Epithelial cell of prostate (primary cell): Measurements from ENCODE around the gene TRAF6.
A peak's percentile ranks its signal among the peaks of the same experiment; 100 is the strongest.
"Not testable (repeated sequence)": the region's sequence is repeated elsewhere in the genome, so short reads cannot be mapped to it uniquely, and the experiment has no call there.

Experiments
- DNase-seq: peaks from one replicate; pipeline ENCODE4 v3.0.0-alpha.2; 2011; ENCODE audit warnings: low read depth, low spot score
- H3K27ac ChIP-seq: fragments of 450-650 bp; 2 replicates; pipeline ENCODE4 v1.5.1; 2017; ENCODE audit warnings: mild to moderate bottlenecking

Gene TRAF6

DNA sequence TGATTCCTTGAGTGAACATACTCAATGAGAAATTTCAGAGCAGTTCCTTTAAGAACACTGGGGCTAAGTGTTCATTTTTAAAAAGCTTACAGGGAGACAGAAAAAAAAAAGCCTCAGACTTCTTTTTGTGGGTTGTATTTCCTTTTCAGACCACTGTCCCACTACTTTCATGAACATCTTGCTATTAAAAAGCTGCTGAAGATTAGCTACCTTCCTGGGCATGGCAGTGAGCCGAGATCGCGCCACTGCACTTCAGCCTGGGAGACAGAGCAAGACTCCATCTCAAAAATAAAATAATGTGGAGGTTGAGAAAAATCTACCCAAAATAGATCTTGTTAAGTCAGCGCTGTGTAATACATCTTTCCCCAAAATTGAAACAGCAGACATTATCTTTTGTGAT is 10.8 kb downstream of the TRAF6 start:
- H3K27ac ChIP-seq: no peak overlapping the region
- DNase-seq: no peak

DNA sequence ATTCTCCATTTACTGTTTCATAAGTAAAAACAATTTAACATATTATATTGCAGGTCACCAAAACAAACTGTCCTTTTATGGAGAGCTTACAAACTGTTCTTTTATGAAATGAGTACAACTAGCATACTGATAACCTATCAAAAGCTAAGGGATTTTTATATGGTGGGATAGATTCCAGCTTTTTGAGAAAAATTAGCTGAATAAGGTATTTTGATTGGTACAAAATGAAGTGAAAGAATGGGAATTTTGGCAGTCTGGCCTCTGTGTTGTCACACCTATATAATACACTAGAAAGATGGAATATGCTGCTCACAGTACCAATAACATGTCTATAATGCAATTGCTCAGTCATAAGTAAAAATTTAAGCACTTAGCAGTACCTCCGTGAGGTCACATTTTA is 11.4 kb downstream of the TRAF6 start:
- H3K27ac ChIP-seq: no peak overlapping the region
- no peak for DNase-seq

DNA sequence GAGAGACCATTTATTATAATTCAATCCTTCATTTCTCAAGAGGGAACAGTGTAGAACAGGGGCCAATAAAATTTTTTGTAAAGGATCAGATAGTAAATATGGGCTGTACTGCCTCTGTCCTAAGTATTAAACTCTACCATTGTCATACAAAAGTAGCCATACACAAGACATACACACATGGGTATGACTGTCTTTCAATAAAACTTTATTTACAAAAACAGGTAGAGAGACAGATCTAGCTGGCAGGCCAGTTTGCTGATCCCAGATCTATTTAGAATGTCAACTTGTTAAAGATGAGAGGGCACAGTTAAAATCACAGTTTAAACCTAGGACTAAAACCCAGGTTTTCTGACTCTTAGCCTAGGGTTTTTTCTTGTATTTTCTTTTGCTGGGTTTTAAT is 16.7 kb downstream of the TRAF6 start:
- DNase-seq: no peak
- no peak overlapping the region for H3K27ac ChIP-seq

DNA sequence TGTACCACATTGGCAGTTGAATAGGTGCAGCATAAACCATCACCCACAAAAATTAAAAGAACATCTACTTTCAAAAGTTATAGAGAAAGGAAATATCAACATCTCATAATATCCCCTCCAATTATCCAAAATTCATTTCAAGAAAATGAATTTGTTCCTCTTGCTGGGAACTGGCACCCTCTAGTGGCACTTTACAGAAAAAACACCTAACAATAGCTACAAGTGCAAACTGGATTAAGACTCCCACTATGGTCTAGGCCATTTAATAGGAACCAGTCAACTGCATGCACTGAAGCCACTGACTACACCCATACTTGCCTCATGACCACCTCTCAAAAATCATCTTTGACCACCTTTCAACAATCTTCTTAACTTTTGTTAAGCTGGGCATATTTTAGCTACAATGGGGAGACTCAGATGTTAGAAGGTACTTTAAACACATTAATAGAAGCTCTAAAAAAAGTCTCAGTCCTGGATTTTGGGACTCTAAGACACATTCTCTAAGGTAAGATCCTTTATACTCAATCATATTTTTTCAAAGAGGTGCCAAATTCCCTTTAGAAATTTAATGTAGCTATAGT is 17.3 kb downstream of the TRAF6 start:
- DNase-seq: no peak
- H3K27ac ChIP-seq: no peak overlapping the region

DNA sequence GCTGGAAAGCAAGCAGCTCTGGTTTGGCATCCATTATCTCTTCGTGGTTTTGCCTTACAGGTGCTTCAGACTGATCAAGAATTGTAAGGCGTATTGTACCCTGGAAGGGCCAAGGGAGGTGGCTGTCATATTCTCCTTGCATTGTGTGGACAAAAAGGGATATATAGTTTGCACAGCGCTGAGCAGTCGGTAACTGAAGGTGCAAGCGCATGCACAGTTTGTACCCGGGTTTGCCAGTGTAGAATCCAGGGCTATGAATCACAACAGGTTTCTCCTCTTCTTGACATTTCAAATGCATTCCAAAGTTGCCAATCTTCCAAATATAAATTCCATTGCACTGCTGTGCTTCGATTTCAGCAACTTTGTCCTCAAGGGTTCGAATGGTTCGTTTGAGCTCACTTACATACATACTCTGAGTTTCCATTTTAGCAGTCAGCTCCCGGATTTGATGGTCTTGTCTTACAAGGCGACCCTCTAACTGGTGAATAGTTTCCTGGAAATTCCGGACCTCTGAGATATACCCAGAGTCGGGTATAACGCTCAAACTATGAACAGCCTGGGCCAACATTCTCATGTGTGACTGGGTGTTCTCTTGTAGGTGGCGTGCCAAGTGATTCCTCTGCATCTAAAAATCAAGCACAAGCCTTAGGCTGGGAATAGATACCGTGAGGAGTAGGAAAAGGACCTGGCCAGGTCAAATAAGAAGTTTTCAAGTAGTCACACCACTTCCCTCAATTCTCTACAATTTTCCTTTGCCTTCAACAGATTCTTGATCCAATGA is 19.9 kb downstream of the TRAF6 start:
- no peak for DNase-seq
- H3K27ac ChIP-seq: no peak overlapping the region

DNA sequence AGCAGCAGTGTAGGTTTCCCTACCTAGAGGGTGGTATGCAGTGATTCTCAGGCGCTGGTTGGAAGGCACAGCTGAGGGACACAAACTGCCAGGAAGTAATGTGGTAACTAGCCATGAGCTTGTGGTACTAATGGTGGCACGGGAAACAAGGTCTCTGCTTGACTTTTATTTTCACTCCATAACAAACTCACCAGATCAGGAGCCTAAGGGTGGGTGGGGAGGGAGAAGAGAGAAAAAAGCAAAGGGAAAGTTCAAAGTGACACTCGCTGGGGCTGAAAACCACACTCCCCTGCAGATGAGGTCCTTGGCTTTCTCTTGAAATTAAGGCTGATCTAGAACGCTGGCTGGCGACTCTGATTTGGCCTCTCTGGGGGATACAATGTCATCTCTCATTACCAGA is 22.0 kb downstream of the TRAF6 start:
- H3K27ac ChIP-seq: no peak overlapping the region
- no peak for DNase-seq

DNA sequence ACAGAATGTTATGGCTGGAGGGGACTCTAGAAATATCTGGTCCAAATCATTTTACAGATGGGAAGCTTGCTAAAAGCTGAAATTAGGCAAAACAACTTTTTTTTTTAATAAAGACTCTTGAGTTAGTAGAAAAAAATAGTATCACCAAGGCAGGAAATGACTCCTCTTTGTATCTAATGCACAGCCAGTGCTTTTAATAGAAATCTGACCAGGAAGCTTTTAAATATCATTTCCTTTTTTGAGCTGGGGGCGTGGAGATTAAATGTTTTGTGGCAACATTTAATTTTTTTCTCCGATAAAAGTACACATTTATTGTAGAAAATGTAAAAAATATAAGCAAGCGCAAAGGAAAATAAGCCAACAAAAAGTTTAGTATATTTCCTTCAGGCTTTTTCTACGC is 22.5 kb downstream of the TRAF6 start:
- DNase-seq: no peak
- no peak overlapping the region for H3K27ac ChIP-seq

DNA sequence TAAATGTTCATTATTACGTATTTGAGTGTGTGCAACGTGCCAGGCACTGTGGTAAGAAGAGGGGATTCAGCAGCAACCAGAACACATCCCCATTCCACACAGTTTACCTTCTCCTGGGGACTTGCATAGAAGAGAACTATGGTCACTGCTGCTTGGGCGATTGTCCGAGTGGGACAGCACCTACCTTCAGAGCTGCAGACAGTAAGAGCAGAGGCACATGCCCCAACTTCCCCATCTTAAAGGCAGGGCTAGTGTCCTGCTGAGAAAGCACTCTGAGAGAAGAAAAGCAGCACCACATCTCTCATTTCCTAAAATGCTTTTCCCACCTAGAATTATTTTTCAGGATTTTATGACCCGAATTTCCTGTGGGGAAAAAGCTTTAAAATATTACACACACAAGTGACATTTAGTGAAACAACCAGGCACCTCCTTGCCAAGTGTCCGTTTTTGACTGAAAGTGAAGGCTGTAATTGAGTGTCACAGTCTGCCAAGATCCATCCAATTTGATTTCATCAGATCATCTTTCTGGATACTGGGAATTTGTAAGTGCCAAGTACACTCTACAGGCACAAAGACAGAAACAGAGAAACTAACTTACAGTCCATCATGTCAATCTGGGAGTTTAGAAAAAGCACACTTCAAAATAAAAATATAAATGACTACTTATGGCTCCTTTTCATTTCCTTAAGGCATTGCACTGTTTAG is 24.6 kb downstream of the TRAF6 start:
- H3K27ac ChIP-seq: no peak overlapping the region
- no peak for DNase-seq

DNA sequence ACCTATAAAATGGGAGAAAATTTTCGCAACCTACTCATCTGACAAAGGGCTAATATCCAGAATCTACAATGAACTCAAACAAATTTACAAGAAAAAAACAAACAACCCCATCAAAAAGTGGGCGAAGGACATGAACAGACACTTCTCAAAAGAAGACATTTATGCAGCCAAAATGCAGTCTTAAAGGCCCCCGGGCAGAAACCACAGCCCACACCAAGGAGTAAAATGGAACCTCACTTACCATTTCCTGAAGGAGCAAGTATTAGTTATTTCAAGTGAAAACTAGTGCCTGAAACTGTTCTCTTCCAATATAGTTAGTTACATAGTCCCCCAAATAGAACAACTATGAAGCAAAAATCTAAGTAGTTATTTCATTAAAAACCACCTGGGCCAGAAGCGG is 27.0 kb downstream of the TRAF6 start:
- not testable (repeated sequence) for H3K27ac ChIP-seq, DNase-seq

DNA sequence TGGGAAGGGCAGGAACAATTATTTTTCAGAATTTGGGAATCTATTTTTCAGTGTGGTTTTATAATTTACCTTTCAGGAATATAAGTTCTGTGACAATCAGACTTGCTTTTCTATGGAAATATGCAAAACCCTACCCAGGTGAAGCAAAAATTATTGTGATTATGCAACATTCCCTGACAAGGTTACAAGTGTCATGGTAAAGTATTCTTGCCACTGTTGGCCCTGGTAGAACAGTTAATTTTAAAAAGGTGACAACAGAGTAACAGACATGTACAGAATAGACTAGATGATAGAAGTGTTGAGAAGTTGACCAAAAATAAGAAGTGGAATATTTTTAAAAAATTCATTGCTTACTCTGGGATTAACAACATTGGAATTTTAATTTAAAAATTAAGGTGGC is 29.2 kb downstream of the TRAF6 start:
- no peak for DNase-seq
- H3K27ac ChIP-seq: no peak overlapping the region

DNA sequence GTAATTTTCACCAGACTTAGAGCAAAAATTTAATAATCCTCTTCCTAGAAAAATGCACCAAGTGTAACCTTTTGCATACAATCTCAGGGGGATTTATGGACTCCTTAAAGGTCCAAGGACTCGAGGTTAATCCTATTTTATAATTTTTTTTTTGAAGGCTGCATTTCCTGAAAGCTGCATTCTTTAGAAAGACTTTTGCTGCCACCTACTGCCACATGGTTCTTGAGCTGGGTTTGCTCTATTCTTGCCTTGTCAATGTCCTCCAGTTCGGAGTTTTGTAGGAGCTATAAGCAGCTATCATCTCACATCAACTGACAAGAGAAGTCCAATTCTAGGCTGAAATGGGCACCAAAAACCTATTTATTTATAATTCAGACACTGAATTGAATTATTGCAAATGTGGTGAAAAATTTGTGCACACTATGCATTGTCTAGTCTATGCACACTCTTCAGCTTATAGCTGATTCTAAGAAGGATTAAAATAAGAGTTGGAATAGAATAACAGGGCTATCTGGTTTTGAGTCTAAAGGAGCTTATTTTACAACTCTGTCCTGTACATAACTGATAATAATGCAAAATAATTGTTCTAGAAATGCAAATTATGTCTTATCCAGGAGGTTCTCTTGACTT is 31.3 kb downstream of the TRAF6 start:
- no peak overlapping the region for H3K27ac ChIP-seq
- no peak for DNase-seq

DNA sequence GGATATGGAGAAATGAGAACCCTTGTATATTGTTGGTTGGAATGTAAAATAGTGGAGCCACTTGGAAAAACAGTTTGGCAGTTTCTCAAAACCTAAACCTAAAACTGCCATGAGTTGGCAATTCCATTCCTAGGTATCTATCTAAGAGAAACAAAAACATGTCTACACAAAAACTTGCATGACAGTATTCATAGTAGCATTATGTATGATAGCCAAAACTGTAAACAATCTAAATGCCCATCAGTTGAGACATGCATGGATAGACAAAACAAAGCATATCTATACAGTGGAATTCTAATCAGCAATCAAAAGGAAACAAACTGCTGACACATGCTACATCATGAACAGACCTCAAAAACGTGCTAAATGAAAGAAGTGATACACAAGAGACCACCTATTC is 34.9 kb downstream of the TRAF6 start:
- peak; percentile 74 for DNase-seq
- H3K27ac ChIP-seq: peak overlapping the region; percentile 37

DNA sequence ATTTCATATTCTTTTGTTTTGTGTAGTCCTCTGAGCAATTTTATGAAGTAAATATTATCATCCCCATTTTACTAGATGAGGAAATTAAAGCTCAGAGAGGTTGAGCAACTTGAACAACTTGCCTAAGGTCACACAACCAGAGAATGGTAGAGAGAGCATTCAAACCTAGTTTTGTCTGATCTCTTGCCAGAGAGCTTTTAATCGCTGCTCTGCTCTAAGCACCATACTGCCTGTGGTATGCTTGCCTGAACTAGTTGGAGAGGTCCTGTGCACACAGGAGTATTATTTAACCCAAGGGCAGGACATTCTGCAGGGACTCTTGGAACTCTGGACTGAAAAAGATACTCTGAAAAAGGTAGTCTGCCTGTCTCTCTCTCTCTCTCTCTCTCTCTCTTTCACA is 38.5 kb downstream of the TRAF6 start:
- no peak overlapping the region for H3K27ac ChIP-seq
- DNase-seq: peak; percentile 60

DNA sequence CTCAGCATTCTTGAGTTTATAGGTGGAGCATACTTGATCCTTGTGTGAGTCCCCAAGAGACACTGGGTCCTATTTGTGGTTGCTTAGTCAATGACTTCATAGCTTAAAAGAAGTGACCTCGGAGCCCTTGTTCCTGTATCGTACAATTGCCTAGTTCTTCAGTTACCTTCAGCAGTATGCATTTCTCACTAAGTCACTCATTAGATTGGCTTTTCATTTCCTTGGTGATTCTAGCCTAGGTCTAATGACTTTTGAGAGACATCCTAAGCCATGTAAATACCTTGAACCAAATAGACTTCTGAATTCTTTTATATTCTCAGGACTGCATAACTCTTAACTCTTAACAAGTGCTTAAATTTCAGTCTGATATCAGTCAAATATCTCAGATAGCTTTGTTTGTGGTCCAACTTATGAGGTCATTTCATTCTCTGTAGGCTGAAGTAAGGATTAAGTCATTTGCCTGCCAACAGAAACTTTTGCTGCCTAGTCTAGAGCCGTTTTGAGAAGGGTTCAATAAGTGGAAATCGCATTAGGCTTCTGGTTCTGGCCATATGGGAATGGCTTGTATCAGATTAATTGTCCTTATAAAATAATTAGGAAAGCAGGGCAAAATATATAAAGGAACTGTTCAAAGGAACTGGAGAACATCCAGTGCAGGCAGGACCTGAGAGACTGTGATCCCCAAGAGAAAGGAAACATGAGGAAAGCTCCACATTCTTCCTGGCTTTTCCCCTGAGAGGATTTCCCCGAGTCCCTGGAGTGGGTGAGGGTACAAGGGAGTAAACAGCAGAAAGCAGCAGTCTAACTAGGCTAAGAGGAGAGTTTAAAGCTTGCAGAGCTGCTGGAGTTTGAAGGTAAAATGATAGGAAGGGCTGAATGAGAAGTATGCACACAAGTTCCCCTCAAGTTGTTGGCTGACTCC is 39.9 kb downstream of the TRAF6 start:
- no peak overlapping the region for H3K27ac ChIP-seq
- DNase-seq: no peak

DNA sequence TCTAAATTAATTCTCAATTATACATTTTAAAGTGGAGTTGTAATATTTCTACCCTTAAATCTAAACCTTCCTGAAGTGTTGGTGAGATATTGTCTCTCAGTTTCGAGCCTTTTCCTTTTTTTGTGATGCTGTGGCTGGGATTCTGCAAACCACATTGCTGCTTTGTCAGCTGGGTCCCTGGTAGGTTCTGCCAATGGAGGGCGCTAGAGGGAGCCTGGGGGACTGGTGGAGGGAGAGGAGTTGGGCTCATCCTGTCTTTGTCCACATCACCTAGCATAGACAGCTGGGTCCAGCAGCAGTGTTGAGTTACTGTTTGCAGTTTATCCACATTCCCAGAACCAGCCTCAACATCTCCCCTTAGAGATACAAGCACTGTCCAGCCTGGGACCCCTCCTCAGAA is 41.0 kb downstream of the TRAF6 start:
- H3K27ac ChIP-seq: no peak overlapping the region
- DNase-seq: no peak

DNA sequence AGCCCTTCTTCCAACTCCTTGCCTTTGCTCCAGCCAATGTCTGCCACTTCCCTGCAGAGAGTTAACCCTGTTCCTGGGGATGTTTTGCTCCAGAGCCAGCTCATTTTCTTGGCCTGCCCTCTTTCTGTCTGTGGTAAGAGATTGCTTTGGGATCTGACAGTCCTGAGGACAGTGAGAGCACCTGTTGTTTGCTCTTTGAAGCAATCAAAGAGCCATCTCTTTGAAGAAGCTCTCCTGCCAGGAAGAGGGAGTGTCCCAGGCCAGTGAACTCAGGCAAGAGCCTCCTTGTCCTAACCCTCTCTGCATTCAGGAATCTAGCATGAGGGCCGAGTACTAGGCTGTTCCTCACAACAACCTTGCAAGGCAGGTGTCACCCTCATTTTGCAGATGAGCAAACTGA is 42.2 kb downstream of the TRAF6 start:
- DNase-seq: no peak
- peak overlapping the region; percentile 57 for H3K27ac ChIP-seq

DNA sequence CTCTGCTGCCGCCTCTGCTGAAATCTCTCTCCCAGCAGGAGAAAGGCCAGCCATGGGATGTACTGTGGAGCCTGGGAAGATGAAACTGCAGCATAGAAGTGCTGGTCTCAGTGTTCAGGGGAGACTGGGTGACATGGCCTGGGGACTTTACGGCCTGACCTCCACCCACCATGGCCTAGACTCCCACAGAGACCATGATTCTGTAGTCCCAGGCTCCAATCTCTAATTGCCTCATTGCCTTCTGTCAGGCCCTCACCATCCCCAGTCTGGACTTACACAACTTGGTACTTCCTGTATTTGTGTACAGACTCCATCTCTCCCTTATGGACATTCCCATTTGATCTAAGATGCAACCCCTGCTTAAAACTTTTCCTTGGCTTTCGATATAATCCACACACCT is 43.1 kb downstream of the TRAF6 start:
- H3K27ac ChIP-seq: peak overlapping the region; percentile 57
- DNase-seq: no peak

DNA sequence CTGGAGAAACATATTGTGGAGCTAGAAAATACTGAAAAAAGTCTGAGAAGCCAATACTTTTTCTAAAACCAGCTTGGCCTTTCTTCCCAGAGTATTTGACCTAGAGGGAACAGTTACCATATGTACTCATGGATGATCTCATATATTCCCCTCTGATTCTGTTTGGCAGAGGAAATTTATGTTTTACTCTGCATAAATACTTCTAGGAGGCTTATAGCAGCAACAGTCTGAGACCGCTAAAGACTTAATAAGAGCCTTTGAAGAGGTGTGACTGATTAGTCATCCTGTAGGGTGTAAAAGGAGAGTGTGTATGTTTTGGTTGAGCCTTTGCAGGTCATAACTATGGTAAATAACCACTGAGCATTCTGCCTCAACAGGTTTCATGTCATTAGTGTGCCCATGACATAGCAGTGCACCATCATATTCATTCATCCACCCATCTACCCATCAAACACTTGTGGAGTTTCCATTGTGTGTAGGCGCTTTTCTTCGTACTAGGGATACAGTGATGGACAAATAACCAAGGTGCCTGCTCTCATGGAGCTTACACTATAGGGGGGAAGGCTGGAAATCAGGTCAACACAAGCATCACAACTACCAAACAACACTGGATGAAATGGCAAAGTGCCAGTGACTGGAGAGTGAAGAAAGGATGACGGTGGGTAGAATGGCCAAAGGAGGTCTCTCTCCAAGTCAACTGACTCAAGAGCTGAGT is 44.5 kb downstream of the TRAF6 start:
- peak; percentile 51 for DNase-seq
- no peak overlapping the region for H3K27ac ChIP-seq

DNA sequence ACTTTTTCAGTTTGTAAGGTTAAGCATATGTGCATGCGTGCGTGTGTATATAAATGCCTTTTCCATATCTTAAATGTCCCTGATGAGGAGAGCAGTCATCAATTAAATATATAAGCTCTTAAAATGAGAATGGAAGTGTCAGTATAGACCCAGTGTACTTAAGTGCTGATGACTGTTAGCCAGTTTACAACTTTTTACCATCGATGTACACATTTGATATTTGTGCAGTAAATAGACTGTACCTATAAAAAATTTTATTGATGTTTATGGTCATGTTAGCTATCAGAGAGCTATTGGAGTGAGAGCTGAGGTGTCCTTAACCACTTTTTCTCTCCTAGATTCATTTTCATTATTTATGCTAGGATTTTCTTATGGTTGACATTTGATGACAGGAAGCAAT is 45.4 kb downstream of the TRAF6 start:
- no peak for DNase-seq
- H3K27ac ChIP-seq: no peak overlapping the region

DNA sequence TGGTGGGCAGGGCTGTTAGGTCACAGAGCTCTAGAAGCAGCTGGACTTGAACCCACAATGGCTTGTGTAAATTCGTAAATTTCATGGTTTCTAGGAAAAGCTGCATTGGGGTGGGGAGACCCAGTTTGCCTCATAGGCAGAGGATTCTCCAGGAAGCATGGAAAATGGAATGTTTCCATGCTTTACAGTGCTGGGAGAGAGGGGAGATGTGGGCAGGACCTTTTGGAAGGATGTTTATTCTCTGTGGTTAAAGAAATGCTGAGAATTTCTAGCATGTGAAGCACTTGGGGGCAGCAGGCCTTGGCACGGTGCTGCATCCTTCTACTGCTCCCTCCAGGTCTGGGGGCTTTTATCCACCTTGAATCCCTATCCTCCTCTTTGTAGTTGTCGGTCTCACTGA is 46.3 kb downstream of the TRAF6 start:
- DNase-seq: no peak
- no peak overlapping the region for H3K27ac ChIP-seq
